GM12878 (cell line): ENCODE measurements around the gene NFIX. TPM values are rescaled to one million over a fixed set of nuclear protein-coding genes. Genes with fewer than 3 reads are reported as not detected.
A peak's percentile ranks its signal among the peaks of the same experiment; 100 is the strongest.

ENCODE experiments used
- ATAC-seq: fragments of 200-7000 bp; cut with Tn5 transposase; 3 replicates; pipeline ENCODE4 v1.9.1; 2020; ENCODE audit warnings: mild to moderate bottlenecking, moderate library complexity
- Bru-seq: library from RNA; stranded (reverse); fragments of 400-500 nt; gene quantifications from one replicate; lab custom pipeline; 2021; lab: Mats Ljungman, UMichigan
- BruChase-seq, 2 experiments: library from RNA; stranded (reverse); fragments of 400-500 nt; gene quantifications; one replicate each; lab custom pipeline; 2021; lab: Mats Ljungman, UMichigan
- BruUV-seq: library from RNA; stranded (reverse); fragments of 400-500 nt; replicated peaks from 2 replicates; lab custom pipeline; 2021; lab: Mats Ljungman, UMichigan
- CTCF ChIA-PET: fragments of 300-600 bp; sonication (Branson Sonifier 250); formaldehyde crosslinking; extraction: SDS; loops from one replicate; lab custom pipeline; 2021; ENCODE audit warnings: inconsistent platforms; lab: Yijun Ruan, JAX
- POLR2A ChIA-PET: fragments of 350-600 bp; formaldehyde crosslinking; extraction: SDS; loops from one replicate; lab custom pipeline; 2021; ENCODE audit warnings: inconsistent platforms; lab: Charles Lee
- RAD21 ChIA-PET: fragments of 300-600 bp; sonication (Branson Sonifier 250); formaldehyde crosslinking; loops from one replicate; lab custom pipeline; 2023; ENCODE audit warnings: antibody characterized with exemption; ENCODE audit not compliant: unreplicated experiment; lab: Charles Lee
- SMC1A ChIA-PET: fragments of 300-600 bp; sonication (Branson Sonifier 250); formaldehyde crosslinking; loops from one replicate; lab custom pipeline; 2023; ENCODE audit not compliant: unreplicated experiment, uncharacterized antibody; lab: Charles Lee
- DNase-seq: peaks from one replicate; pipeline ENCODE4 v3.0.0-alpha.2; 2011; ENCODE audit warnings: low read depth, low spot score
- FAIRE-seq: peaks from 3 replicates; lab custom pipeline; 2011; peaks lifted over from hg19 to GRCh38; lab: Jason Lieb, UNC
- H2AFZ ChIP-seq: 2 replicates; pipeline ENCODE4 v1.6.0; 2011; ENCODE audit warnings: low read depth, low read length, control low read depth; ENCODE audit not compliant: control insufficient read depth
- H3K27ac ChIP-seq: 2 replicates; pipeline ENCODE4 v1.5.1; 2011; ENCODE audit warnings: control low read depth; ENCODE audit not compliant: control insufficient read depth, insufficient read depth
- H3K27me3 ChIP-seq, 2 experiments: replicated peaks in 1 of 2; 2 replicates each; pipeline versions ENCODE4 v1.6.0 to v1.6.1; 2011; ENCODE audit warnings: low read length in 1 of 2; ENCODE audit not compliant: control insufficient read depth in 2 of 2, insufficient read depth in 2 of 2
- H3K36me3 ChIP-seq, 2 experiments: 2 replicates each; pipeline ENCODE4 v1.5.1; 2011; ENCODE audit warnings: low read length in 1 of 2; ENCODE audit not compliant: control insufficient read depth in 2 of 2, insufficient read depth in 2 of 2
- H3K4me1 ChIP-seq: 2 replicates; pipeline ENCODE4 v1.6.1; 2011; ENCODE audit warnings: mild to moderate bottlenecking, low read length, moderate library complexity, mixed read lengths; ENCODE audit not compliant: control insufficient read depth, insufficient read depth
- H3K4me2 ChIP-seq: 2 replicates; pipeline ENCODE4 v1.6.0; 2011; ENCODE audit warnings: control low read depth; ENCODE audit not compliant: control insufficient read depth, insufficient read depth
- H3K4me3 ChIP-seq: fragments of 200-600 bp; sonication (generic); 2 replicates; pipeline ENCODE4 v1.5.1; 2016
- H3K79me2 ChIP-seq: 2 replicates; pipeline ENCODE4 v1.6.0; 2011; ENCODE audit warnings: low read length; ENCODE audit not compliant: control insufficient read depth, insufficient read depth
- H3K9ac ChIP-seq: 2 replicates; pipeline ENCODE4 v1.8.0; 2011; ENCODE audit warnings: low read length, control low read depth, mixed read lengths; ENCODE audit not compliant: control insufficient read depth, insufficient read depth
- H3K9me3 ChIP-seq: replicated peaks from 3 replicates; pipeline ENCODE4 v1.5.1; 2011; ENCODE audit warnings: mild to moderate bottlenecking, low read length; ENCODE audit not compliant: control insufficient read depth, insufficient read depth
- H4K20me1 ChIP-seq: 2 replicates; pipeline ENCODE4 v1.6.0; 2011; ENCODE audit not compliant: control insufficient read depth, insufficient read depth
- ASH2L ChIP-seq: fragments of 300-600, 200-600 bp; sonication (generic); IDR thresholded peaks from 2 replicates; pipeline ENCODE4 v1.6.1; 2017; ENCODE audit warnings: low read depth, mild to moderate bottlenecking, borderline replicate concordance
- BCLAF1 ChIP-seq: fragments of 450-650 bp; IDR thresholded peaks from 2 replicates; pipeline ENCODE4 v1.6.1; 2017; ENCODE audit warnings: antibody characterized with exemption, mild to moderate bottlenecking, moderate library complexity
- BHLHE40 ChIP-seq, 2 experiments: fragments of 450-650 bp in 1 of 2; IDR thresholded peaks; 2 replicates each; pipeline ENCODE4 v1.6.1; 2011 to 2017; ENCODE audit warnings: low read depth in 2 of 2, borderline replicate concordance in 1 of 2, improper control_type of control experiment in 1 of 2, low read length in 1 of 2, mild to moderate bottlenecking in 1 of 2
- CHD2 ChIP-seq: IDR thresholded peaks from 2 replicates; pipeline ENCODE4 v1.6.1; 2011; ENCODE audit warnings: low read depth, low read length, improper control_type of control experiment, borderline replicate concordance
- GATAD2B ChIP-seq: fragments of 450-650 bp; conservative IDR thresholded peaks from 2 replicates; pipeline ENCODE4 v1.6.1; 2017; ENCODE audit warnings: low read depth, mild to moderate bottlenecking, moderate library complexity
- HDGF ChIP-seq: fragments of 450-650 bp; IDR thresholded peaks from 2 replicates; pipeline ENCODE4 v1.6.1; 2016; ENCODE audit warnings: antibody characterized with exemption
- IKZF2 ChIP-seq, 2 experiments: fragments of 450-650 bp; IDR thresholded peaks; 2 replicates each; pipeline ENCODE4 v1.6.1; 2017; ENCODE audit warnings: mild to moderate bottlenecking in 2 of 2, moderate library complexity in 2 of 2
- JUNB ChIP-seq: IDR thresholded peaks from 2 replicates; pipeline ENCODE4 v1.6.1; 2016; ENCODE audit warnings: antibody characterized with exemption, mild to moderate bottlenecking
- NFIC ChIP-seq: IDR thresholded peaks from 2 replicates; pipeline ENCODE4 v1.6.1; 2012; ENCODE audit warnings: low read depth, mild to moderate bottlenecking, inconsistent platforms, low read length, moderate library complexity
- NFXL1 ChIP-seq: fragments of 450-650 bp; IDR thresholded peaks from 2 replicates; pipeline ENCODE4 v1.6.1; 2017; ENCODE audit warnings: antibody characterized with exemption, mild to moderate bottlenecking, borderline replicate concordance
- YBX1 ChIP-seq: fragments of 450-650 bp; IDR thresholded peaks from 2 replicates; pipeline ENCODE4 v1.6.1; 2016; ENCODE audit warnings: antibody characterized with exemption
- ZNF217 ChIP-seq: fragments of 450-650 bp; IDR thresholded peaks from 2 replicates; pipeline ENCODE4 v1.6.1; 2017; ENCODE audit warnings: antibody characterized with exemption, mild to moderate bottlenecking
- ZNF592 ChIP-seq: fragments of 450-650 bp; IDR thresholded peaks from 2 replicates; pipeline ENCODE4 v1.6.1; 2017; ENCODE audit warnings: mild to moderate bottlenecking, moderate library complexity
- WGBS: methylation state at CpG from one replicate; pipeline ENCODE4 v1.1.6; 2016; ENCODE audit warnings: low lambda C conversion rate; ENCODE audit not compliant: insufficient replicate concordance, insufficient coverage; ENCODE audit errors: missing lambda C conversion rate; 5-methylcytosine and 5-hydroxymethylcytosine counted together
- in situ Hi-C: fragments of 300-500 bp; cut with MboI; formaldehyde crosslinking; loops from 9 replicates; pipeline ENCODE4 v1.14.3; 2018; ENCODE audit warnings: mixed read lengths
- intact Hi-C: fragments of 100-400 bp; cut with micrococcal nuclease; formaldehyde crosslinking; loops from one replicate; pipeline ENCODE4 v1.14.2; 2022; ENCODE audit not compliant: unreplicated experiment
- long read RNA-seq, 2 experiments: library from polyadenylated mRNA; unstranded; transcript quantifications; one replicate each; pipeline ENCODE4 v2.0.0, GENCODE V29; 2019 to 2020
- polyA minus RNA-seq, 3 experiments: library from RNA; depleted of rRNA, polyadenylated mRNA; stranded (reverse); fragments of >200 nt; gene quantifications; 2 replicates each; pipeline ENCODE4 v1.2.3, GENCODE V29; 2011
- polyA plus RNA-seq, 11 experiments: library from polyadenylated mRNA; depleted of rRNA in 4 of 11; unstranded in 6 of 11; stranded (reverse) in 5 of 11; fragments of >200 nt; fragmentation: Nextera tagmentation in 4 of 11; fragmentation: Illumina TruSeq in 1 of 11; extraction: Ambion mirVana in 4 of 11; extraction: Trizol in 1 of 11; gene quantifications; 1 replicate in 1 of 11; 2 replicates in 10 of 11; pipeline versions ENCODE4 v1.2.1 to v1.2.3, GENCODE V29; 2011 to 2016; ENCODE audit warnings: inconsistent platforms in 2 of 11, missing spikeins in 2 of 11, low read depth in 1 of 11
- total RNA-seq, 4 experiments: library from RNA; depleted of rRNA in 3 of 4; stranded (reverse); fragments of >200 nt in 3 of 4; fragmentation: Illumina TruSeq in 1 of 4; extraction: Trizol in 1 of 4; gene quantifications; 2 replicates each; pipeline versions ENCODE4 v1.2.1 to v1.2.3, GENCODE V29; 2013 to 2021

The NFIX gene
- 1.3 and 1.6 TPM in 2 replicates for total RNA-seq (2013; cell fraction: nucleolus; rRNA removed)
- total RNA-seq (2014; rRNA removed) (0.22 and 0.28 TPM in 2 replicates), total RNA-seq (2014; rRNA removed; fragmentation: Illumina TruSeq; extraction: Trizol) (0.13 and 0.18 TPM in 2 replicates), total RNA-seq (2021) (2.2 and 2.9 TPM in 2 replicates), polyA plus RNA-seq (2011; rRNA removed) (0.19 and 0.88 TPM in 2 replicates), polyA plus RNA-seq (2014; fragmentation: Illumina TruSeq; extraction: Trizol) (0.22 and 0.28 TPM in 2 replicates), polyA plus RNA-seq (2014; fragmentation: Nextera tagmentation; extraction: Ambion mirVana) (under 1 TPM; 0.02 TPM), polyA plus RNA-seq (2014; rRNA removed) (0.32 and 0.94 TPM in 2 replicates), polyA plus RNA-seq (2016; fragmentation: Nextera tagmentation; extraction: Ambion mirVana) (under 1 TPM; 0.20 to 0.49 TPM), polyA minus RNA-seq (2011; rRNA and poly(A)+ RNA removed) (0.29 and 1.1 TPM in 2 replicates), Bru-seq, nascent RNA (percentile 18 among the genes with signal in this experiment), BruChase-seq, experiment 1, labeled RNA remaining after a 6-hour chase (percentile 20 among the genes with signal in this experiment), BruChase-seq, experiment 2, labeled RNA remaining after a 2-hour chase (percentile 20 among the genes with signal in this experiment)
- not detected for polyA plus RNA-seq (2011; ENCODE audit: low read depth)
- 0.49 and 0.70 TPM in 2 replicates for polyA plus RNA-seq (2011; cell fraction: cytosol; rRNA removed)
- 1.3 and 2.0 TPM in 2 replicates for polyA plus RNA-seq (2011; cell fraction: nucleus; rRNA removed)
- 0.41 and 0.57 TPM in 2 replicates for polyA plus RNA-seq (2012)
- polyA minus RNA-seq (2011; cell fraction: cytosol; rRNA and poly(A)+ RNA removed), result 0.94 TPM in 1 of 2 replicates, not detected in the other
- polyA minus RNA-seq (2011; cell fraction: nucleus; rRNA and poly(A)+ RNA removed), result 1.6 and 2.1 TPM in 2 replicates
- long read RNA-seq, experiment 1, result 0 reads
- long read RNA-seq, experiment 2, result 0 reads

- Histone ChIP-seq H3K4me2 (peak within 1 kb of the TSS; percentile 48), H3K27me3 (peaks cover 4 to 6% of the 10 kb centered on the region in 2 experiments; a peak in 3 of 4 replicates), H4K20me1 (no peaks in the 10 kb centered on the region), H3K4me1 (no peaks in the 10 kb centered on the region), H3K9ac (no peak within 1 kb of the TSS), H3K27ac (no peak within 1 kb of the TSS), H3K36me3 (no peaks in the 10 kb centered on the region), H3K79me2 (no peaks in the 10 kb centered on the region), H3K9me3 (no peaks in the 10 kb centered on the region), H3K4me3 (peak within 1 kb of the TSS; percentile 18; the same call in 1 of the 2 replicates), H2AFZ (no peak within 1 kb of the TSS)
- ChIA-PET CTCF (no interaction called here), POLR2A (no interaction called here), SMC1A (no interaction called here), RAD21 (no interaction called here)
- TF ChIP-seq GATAD2B (no peak), CHD2 (no peak), JUNB (no peak), BHLHE40 (IDR thresholded peaks at IDR 0.05; ENCODE audit: borderline replicate concordance in 1 of 2, low read depth in 2 of 2, low read length in 1 of 2) (peak; percentile 54 to 86; a peak in 3 of 4 replicates), NFXL1 (no peak), ZNF217 (no peak), ASH2L (no peak), NFIC (no peak), HDGF (0 out of 2 replicates have a peak, but pooled peaks have one; percentile 45), IKZF2 (IDR thresholded peaks at IDR 0.05) (no peak), ZNF592 (no peak), BCLAF1 (no peak), YBX1 (no peak)
- intact Hi-C loops (no loop called here), in situ Hi-C loops (no loop called here)
- FAIRE-seq (peak; percentile 18), ATAC-seq (peak; percentile 51), DNase-seq (no peak)
- BruUV-seq, result no TSS peak
- 36% methylated on average over 30 of the region's 84 CpGs for WGBS
These were observed at the start of gene NFIX for GRCh38 chr19:12994701-12995595. TSS of gene NFIX (plus strand) at chr19:12995475. CDS start at chr19:12995838, 363 bp downstream.
